ENCODE data around the gene TRNAU1AP. TPM values are rescaled to one million over a fixed set of nuclear protein-coding genes. Genes with fewer than 3 reads are reported as not detected.
A peak's percentile ranks its signal among the peaks of the same experiment; 100 is the strongest.

Gene TRNAU1AP
- total and polyA plus RNA-seq, 2 of the 13 experiments (the other 11 are each of a cell fraction or from before 2014, with no cell fraction given): 29.0 to 42.9 TPM

DNA sequence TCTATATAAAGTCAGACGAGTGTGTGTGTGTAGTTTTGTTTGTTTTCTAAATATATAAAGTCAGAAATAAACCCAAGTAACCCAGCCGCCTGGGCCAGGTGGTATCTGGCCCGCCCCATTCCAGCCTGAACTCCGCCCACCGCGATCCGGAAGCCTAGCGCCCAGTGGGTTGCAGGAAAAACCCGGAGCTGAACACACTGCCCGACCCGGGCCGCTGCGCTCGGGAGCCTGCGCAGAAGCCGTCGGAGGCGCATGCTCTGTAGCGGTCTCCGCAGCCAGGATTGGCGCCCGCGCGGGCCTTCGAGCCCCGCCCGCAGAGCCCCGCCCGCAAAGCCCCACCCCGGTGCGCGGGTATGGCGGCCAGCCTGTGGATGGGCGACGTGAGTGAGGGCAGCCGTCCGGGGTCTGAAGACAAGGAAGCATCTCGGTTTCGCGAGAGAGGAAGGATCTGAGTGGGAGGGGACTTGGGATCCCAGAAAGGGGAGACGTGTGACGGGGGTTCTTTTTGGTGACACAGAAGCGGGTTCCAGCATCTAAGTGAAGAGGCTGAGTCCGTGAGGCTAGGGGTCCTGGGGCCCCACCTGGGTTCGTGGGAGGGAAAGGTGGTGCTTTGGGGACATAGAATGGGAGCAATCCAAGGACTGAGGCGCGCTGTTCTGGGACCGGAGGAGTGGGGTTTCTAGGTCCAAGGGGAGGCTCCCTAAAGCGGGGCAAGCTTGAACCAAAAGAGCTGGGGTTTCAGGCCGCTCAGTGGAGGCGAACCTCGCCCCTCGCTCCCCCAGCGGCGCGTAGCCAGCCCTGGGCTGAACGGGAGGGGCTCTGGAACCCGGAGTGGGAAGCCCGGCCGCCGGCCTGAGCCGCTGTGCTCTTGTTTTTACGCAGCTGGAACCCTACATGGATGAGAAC is at the start of gene TRNAU1AP (continued):
- TF ChIP-seq, protein P1, sequence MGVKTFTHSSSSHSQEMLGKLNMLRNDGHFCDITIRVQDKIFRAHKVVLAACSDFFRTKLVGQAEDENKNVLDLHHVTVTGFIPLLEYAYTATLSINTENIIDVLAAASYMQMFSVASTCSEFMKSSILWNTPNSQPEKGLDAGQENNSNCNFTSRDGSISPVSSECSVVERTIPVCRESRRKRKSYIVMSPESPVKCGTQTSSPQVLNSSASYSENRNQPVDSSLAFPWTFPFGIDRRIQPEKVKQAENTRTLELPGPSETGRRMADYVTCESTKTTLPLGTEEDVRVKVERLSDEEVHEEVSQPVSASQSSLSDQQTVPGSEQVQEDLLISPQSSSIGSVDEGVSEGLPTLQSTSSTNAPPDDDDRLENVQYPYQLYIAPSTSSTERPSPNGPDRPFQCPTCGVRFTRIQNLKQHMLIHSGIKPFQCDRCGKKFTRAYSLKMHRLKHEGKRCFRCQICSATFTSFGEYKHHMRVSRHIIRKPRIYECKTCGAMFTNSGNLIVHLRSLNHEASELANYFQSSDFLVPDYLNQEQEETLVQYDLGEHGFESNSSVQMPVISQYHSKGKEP (CRISPR knock-in tag; IDR thresholded peaks at IDR 0.05): no peak
- TF ChIP-seq KLF13 (CRISPR knock-in tag; IDR thresholded peaks at IDR 0.05) (no peak), ZNF331 (CRISPR knock-in tag; IDR thresholded peaks at IDR 0.05) (peak; percentile 82), HOXA3 (CRISPR knock-in tag; IDR thresholded peaks at IDR 0.05) (peak; percentile 81), ZNF34 (CRISPR knock-in tag; IDR thresholded peaks at IDR 0.05; ENCODE audit: borderline replicate concordance) (no peak), SMARCE1 (IDR thresholded peaks at IDR 0.05; ENCODE audit: borderline replicate concordance) (no peak), ZNF619 (CRISPR knock-in tag; IDR thresholded peaks at IDR 0.05) (peak; percentile 77; the same call in 1 of the 2 replicates), SMAD9 (CRISPR knock-in tag; IDR thresholded peaks at IDR 0.05) (0 out of 2 replicates have a peak, but pooled peaks have one; percentile 62), ZNF468 (CRISPR knock-in tag; IDR thresholded peaks at IDR 0.05) (no peak), FOXP1 (IDR thresholded peaks at IDR 0.05) (no peak), FOXP1 (CRISPR knock-in tag; IDR thresholded peaks at IDR 0.05) (no peak), ZNF563 (CRISPR knock-in tag; IDR thresholded peaks at IDR 0.05) (peak; percentile 30; the same call in 1 of the 2 replicates), ZNF792 (CRISPR knock-in tag; IDR thresholded peaks at IDR 0.05) (peak; percentile 22; the same call in 1 of the 2 replicates), ZNF672 (CRISPR knock-in tag; IDR thresholded peaks at IDR 0.05) (no peak), ZNF264 (CRISPR knock-in tag; IDR thresholded peaks at IDR 0.05) (peak; percentile 71; the same call in 1 of the 2 replicates), NFRKB (IDR thresholded peaks at IDR 0.05) (no peak), IRX3 (CRISPR knock-in tag; IDR thresholded peaks at IDR 0.05; ENCODE audit: borderline replicate concordance, low read depth) (no peak), ZNF780A (CRISPR knock-in tag; IDR thresholded peaks at IDR 0.05) (no peak), POLR2AphosphoS5 (IDR thresholded peaks at IDR 0.05; ENCODE audit: low read depth, low read length) (peak; percentile 88), ZFP90 (CRISPR knock-in tag; IDR thresholded peaks at IDR 0.05; ENCODE audit: borderline replicate concordance) (no peak), ZBTB20 (CRISPR knock-in tag; IDR thresholded peaks at IDR 0.05; ENCODE audit: borderline replicate concordance, low read depth) (no peak), GATA4 (IDR thresholded peaks at IDR 0.05; ENCODE audit: borderline replicate concordance, low read depth) (no peak), MEIS1 (CRISPR knock-in tag; IDR thresholded peaks at IDR 0.05; ENCODE audit: borderline replicate concordance) (peak; percentile 70; the same call in 1 of the 2 replicates), ZNF232 (CRISPR knock-in tag; IDR thresholded peaks at IDR 0.05; ENCODE audit: borderline replicate concordance) (0 out of 2 replicates have a peak, but pooled peaks have one; percentile 63), ZNF614 (CRISPR knock-in tag; IDR thresholded peaks at IDR 0.05; ENCODE audit: borderline replicate concordance) (peak; percentile 52; the same call in 1 of the 2 replicates)
- TF ChIP-seq, protein P2, sequence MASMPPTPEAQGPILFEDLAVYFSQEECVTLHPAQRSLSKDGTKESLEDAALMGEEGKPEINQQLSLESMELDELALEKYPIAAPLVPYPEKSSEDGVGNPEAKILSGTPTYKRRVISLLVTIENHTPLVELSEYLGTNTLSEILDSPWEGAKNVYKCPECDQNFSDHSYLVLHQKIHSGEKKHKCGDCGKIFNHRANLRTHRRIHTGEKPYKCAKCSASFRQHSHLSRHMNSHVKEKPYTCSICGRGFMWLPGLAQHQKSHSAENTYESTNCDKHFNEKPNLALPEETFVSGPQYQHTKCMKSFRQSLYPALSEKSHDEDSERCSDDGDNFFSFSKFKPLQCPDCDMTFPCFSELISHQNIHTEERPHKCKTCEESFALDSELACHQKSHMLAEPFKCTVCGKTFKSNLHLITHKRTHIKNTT (CRISPR knock-in tag; IDR thresholded peaks at IDR 0.05): no peak
- TF ChIP-seq, protein P3, sequence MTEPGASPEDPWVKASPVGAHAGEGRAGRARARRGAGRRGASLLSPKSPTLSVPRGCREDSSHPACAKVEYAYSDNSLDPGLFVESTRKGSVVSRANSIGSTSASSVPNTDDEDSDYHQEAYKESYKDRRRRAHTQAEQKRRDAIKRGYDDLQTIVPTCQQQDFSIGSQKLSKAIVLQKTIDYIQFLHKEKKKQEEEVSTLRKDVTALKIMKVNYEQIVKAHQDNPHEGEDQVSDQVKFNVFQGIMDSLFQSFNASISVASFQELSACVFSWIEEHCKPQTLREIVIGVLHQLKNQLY (CRISPR knock-in tag; IDR thresholded peaks at IDR 0.05): no peak
- TF ChIP-seq, protein P4, sequence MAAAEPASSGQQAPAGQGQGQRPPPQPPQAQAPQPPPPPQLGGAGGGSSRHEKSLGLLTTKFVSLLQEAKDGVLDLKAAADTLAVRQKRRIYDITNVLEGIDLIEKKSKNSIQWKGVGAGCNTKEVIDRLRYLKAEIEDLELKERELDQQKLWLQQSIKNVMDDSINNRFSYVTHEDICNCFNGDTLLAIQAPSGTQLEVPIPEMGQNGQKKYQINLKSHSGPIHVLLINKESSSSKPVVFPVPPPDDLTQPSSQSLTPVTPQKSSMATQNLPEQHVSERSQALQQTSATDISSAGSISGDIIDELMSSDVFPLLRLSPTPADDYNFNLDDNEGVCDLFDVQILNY (CRISPR knock-in tag; conservative IDR thresholded peaks at IDR 0.05): peak; percentile 41; the same call in 1 of the 2 replicates
